Measurements from ENCODE around the gene GPR153. TPM values are rescaled to one million over a fixed set of nuclear protein-coding genes. Genes with fewer than 3 reads are reported as not detected.

Gene GPR153
- total and polyA plus RNA-seq, 2 of the 13 experiments (the other 11 are each of a cell fraction or from before 2014, with no cell fraction given) = 0.22 to 0.31 TPM

GRCh38 chr1:6274102-6274501 is 13.2 kb upstream of the GPR153 start:
- FAIRE-seq (no peak), ATAC-seq (no peak), DNase-seq (ENCODE audit: low spot score) (no peak)
- no peaks in the 10 kb centered on the region for H3K9me3 ChIP-seq (ENCODE audit: low read length)
- no peak overlapping the region for H3K4me3 ChIP-seq (replicated peaks in 1 of 3; ENCODE audit: insufficient read depth in 1 of 3, low read depth in 2 of 3, low read length in 3 of 3)
- no peak overlapping the region for H3K9ac ChIP-seq (ENCODE audit: insufficient read depth, low read depth, low read length)
- intact Hi-C loops (cut with micrococcal nuclease; ENCODE audit: unreplicated experiment) (no loop called here), in situ Hi-C loops (cut with HindIII; ENCODE audit: extremely low pct_ligation_motif_present, low pct_unique_long_range_greater_than_20kb) (no loop called here)
- no peak overlapping the region for H3K27ac ChIP-seq (ENCODE audit: extremely low read length, insufficient read depth, low read length)
- no peaks in the 10 kb centered on the region for H3K4me1 ChIP-seq (ENCODE audit: insufficient read depth, low read length)
- H2AFZ ChIP-seq (ENCODE audit: low read length) = no peak overlapping the region
- CTCF ChIA-PET (ENCODE audit: low intra/inter-chr PET ratio, low total read pairs) = no interaction called here
- no peaks in the 10 kb centered on the region for H3K27me3 ChIP-seq (ENCODE audit: control insufficient read depth in 1 of 2, insufficient read depth in 2 of 2, low read length in 2 of 2)
- peaks cover 1 to 6% of the 10 kb centered on the region in 2 experiments; a peak in 1 of 5 replicates for H3K36me3 ChIP-seq (replicated peaks in 1 of 2; ENCODE audit: control insufficient read depth in 1 of 2, insufficient read depth in 2 of 2, low read length in 2 of 2)
- TF ChIP-seq TOE1 (CRISPR knock-in tag; IDR thresholded peaks at IDR 0.05) = no peak
- no peak for TF ChIP-seq ZFP36L2 (CRISPR knock-in tag; IDR thresholded peaks at IDR 0.05)
- TF ChIP-seq ZNF788 (CRISPR knock-in tag; IDR thresholded peaks at IDR 0.05; ENCODE audit: borderline replicate concordance) = no peak
- no peak for TF ChIP-seq KLF16 (CRISPR knock-in tag; IDR thresholded peaks at IDR 0.05)
- TF ChIP-seq HDAC6 (IDR thresholded peaks at IDR 0.05; ENCODE audit: low read depth, low read length) = no peak
- no peak for TF ChIP-seq ZSCAN20 (CRISPR knock-in tag; IDR thresholded peaks at IDR 0.05; ENCODE audit: borderline replicate concordance)
- no peak for TF ChIP-seq IKZF1 (IDR thresholded peaks at IDR 0.05)
- no peak for TF ChIP-seq MBNL3 (CRISPR knock-in tag; conservative IDR thresholded peaks at IDR 0.05)
- no peaks in the 10 kb centered on the region for H3K79me2 ChIP-seq (ENCODE audit: insufficient read depth, low read length)
- 100% methylated on average over 5 of the region's 11 CpGs for WGBS (ENCODE audit: low lambda C conversion rate)
- no TSS peak for BruUV-seq (replicated peaks)
- H3K4me2 ChIP-seq (ENCODE audit: low read depth, low read length) = no peak overlapping the region
- H4K20me1 ChIP-seq (ENCODE audit: insufficient read depth, low read length) = no peaks in the 10 kb centered on the region
- POLR2A ChIA-PET = no interaction called here

GRCh38 chr1:6273380-6273891 is 12.5 kb upstream of the GPR153 start:
- CTCF ChIA-PET (ENCODE audit: low intra/inter-chr PET ratio, low total read pairs) = no interaction called here
- Histone ChIP-seq H3K4me3 (replicated peaks in 1 of 3; ENCODE audit: insufficient read depth in 1 of 3, low read depth in 2 of 3, low read length in 3 of 3) (no peak overlapping the region), H3K27ac (ENCODE audit: extremely low read length, insufficient read depth, low read length) (no peak overlapping the region), H3K36me3 (replicated peaks in 1 of 2; ENCODE audit: control insufficient read depth in 1 of 2, insufficient read depth in 2 of 2, low read length in 2 of 2) (peaks cover 1 to 6% of the 10 kb centered on the region in 2 experiments; a peak in 1 of 5 replicates), H3K79me2 (ENCODE audit: insufficient read depth, low read length) (no peaks in the 10 kb centered on the region), H3K27me3 (ENCODE audit: control insufficient read depth in 1 of 2, insufficient read depth in 2 of 2, low read length in 2 of 2) (no peaks in the 10 kb centered on the region), H3K9me3 (ENCODE audit: low read length) (no peaks in the 10 kb centered on the region), H2AFZ (ENCODE audit: low read length) (no peak overlapping the region), H4K20me1 (ENCODE audit: insufficient read depth, low read length) (no peaks in the 10 kb centered on the region), H3K9ac (ENCODE audit: insufficient read depth, low read depth, low read length) (no peak overlapping the region), H3K4me2 (ENCODE audit: low read depth, low read length) (no peak overlapping the region), H3K4me1 (ENCODE audit: insufficient read depth, low read length) (no peaks in the 10 kb centered on the region)
- intact Hi-C loops (cut with micrococcal nuclease; ENCODE audit: unreplicated experiment) = no loop called here
- no peak for FAIRE-seq
- ATAC-seq = no peak
- DNase-seq (ENCODE audit: low spot score) = no peak
- TF ChIP-seq ZBTB33 (CRISPR knock-in tag; IDR thresholded peaks at IDR 0.05) (peak; percentile 41; the same call in 1 of the 2 replicates), ZNF362 (CRISPR knock-in tag; IDR thresholded peaks at IDR 0.05; ENCODE audit: borderline replicate concordance) (no peak), ZNF251 (CRISPR knock-in tag; IDR thresholded peaks at IDR 0.05) (no peak)
- POLR2A ChIA-PET = no interaction called here
- 94% methylated on average over 17 of the region's 19 CpGs for WGBS (ENCODE audit: low lambda C conversion rate)
- in situ Hi-C loops (cut with HindIII; ENCODE audit: extremely low pct_ligation_motif_present, low pct_unique_long_range_greater_than_20kb) = no loop called here
- BruUV-seq (replicated peaks) = no TSS peak

All from HepG2 (cell line).